HG02588 (cell line): ENCODE data around the gene MAST2.
"Not testable (repeated sequence)": the region's sequence is repeated elsewhere in the genome, so short reads cannot be mapped to it uniquely, and the experiment has no call there.

Experiments used
- ATAC-seq: cut with Tn5 transposase; IDR thresholded peaks from one replicate; pipeline ENCODE4 v1.9.1; 2021; ENCODE audit warnings: mild to moderate bottlenecking, moderate library complexity; ENCODE audit not compliant: unreplicated experiment

MAST2 gene

GRCh38 chr1:45891087-45891486 lies 87.7 kb downstream of the MAST2 start:
- no peak for ATAC-seq

- no peak for ATAC-seq
Observed at GRCh38 chr1:45892068-45892785, 88.8 kb downstream of the MAST2 start.

- no peak for ATAC-seq
Observed at GRCh38 chr1:45894331-45894730, 90.9 kb downstream of the MAST2 start.

DNA sequence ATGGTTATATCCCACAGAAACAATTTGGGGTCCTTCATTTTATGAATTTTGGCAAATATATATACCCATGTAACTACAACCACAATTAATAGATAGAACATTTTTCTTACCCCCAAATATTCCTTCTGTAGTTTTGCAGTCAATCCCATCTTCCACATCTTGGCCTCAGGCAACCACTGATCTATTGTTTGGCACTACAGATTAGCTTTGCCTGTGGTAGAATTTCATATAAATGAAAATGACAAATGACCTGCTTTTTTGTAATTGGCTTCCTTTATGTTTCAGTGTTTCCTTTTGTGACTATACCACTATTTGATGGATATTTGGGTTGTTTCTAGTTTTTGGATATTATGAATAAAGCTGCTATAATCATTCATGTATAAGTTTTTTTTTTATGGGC lies 91.5 kb downstream of the MAST2 start:
- ATAC-seq = no peak

DNA sequence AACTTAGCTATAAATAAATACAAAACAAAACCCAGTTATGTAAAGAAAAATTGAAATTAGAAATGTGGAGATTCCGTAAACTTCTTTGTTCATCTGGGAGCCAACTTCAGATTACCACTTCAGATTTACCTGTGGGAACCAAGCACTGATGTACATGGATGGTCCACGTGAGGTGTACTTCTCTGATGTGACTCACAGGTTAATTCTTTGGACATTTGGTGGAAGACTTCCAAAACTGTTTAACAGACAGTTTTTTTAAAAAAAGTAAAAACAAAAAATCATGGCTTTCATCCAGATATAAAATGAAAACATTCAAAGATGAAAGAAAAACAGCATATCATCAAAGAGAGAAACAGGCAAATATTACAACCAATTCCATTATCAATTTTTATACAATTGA lies 92.0 kb downstream of the MAST2 start:
- no peak for ATAC-seq

GRCh38 chr1:45906883-45907282 lies 103.5 kb downstream of the MAST2 start:
- ATAC-seq = no peak

DNA sequence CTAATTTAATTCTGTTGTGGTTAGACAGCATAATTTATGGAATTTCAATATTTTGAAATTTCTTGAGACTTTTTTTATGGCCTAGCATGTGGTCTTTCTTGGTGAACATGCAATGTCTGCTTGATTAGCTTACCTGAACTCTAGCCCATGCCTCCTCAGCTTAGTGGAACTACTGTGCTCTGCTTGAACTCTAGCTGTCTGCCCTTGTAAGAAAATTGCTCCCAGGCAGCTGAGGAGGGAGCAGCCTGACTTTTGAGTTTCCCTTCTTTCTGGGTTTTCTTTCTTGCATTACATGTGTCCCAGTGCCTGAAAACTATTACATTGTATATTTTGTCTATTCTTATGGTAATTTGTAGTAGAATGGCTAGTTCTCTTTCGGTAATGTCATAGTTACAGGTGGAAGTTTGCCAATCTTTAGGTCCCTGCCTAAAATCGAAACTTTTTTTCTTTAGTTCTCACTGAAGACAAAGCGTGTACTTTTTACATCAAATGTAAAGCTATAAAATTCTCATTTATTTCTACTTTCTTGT lies 105.3 kb downstream of the MAST2 start:
- no peak for ATAC-seq

DNA sequence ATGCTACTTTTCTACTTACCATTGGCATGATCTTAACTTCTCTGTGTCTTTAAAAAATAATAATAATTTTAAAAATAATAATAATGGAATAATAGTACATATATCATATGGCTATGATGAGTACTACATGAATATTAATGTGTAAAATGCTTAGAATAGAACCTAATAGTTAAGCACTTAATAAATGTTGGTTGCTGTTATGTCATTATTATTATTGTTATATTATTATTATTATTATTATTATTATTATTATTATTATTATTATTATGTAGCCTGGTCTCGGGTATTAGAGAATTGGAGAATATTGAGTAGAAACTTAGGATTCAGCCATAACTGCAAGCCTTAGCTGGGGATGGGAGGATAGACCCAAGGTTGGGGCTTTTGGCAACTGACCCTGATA lies 108.2 kb downstream of the MAST2 start:
- no peak for ATAC-seq

GRCh38 chr1:45913183-45913683 lies 109.8 kb downstream of the MAST2 start:
- ATAC-seq = no peak

- no peak for ATAC-seq
Observed at GRCh38 chr1:45913731-45914501, 110.5 kb downstream of the MAST2 start.

GRCh38 chr1:45914836-45915235 lies 111.4 kb downstream of the MAST2 start:
- no peak for ATAC-seq

GRCh38 chr1:45922374-45922773 lies 119.0 kb downstream of the MAST2 start:
- no peak for ATAC-seq

DNA sequence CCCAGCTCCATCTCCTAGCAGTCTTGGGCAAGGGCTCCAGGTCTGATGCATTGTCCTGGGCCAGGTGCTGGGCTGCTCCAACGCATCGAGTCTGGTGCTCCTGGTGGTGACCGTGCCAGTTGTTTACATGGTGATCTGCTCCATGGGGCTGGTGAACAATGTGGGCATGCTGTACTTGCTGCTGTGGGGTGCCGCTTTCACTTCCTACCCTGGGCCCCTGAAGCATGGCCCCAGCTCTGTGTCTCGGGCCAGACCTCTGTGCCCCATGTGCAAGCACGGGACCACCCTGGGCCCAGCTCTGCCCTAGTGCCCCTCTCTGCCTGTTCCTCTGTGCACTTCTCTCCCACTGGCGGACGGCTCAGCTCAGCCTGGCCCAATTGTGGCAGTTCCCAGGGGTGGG lies 119.4 kb downstream of the MAST2 start:
- ATAC-seq = no peak

DNA sequence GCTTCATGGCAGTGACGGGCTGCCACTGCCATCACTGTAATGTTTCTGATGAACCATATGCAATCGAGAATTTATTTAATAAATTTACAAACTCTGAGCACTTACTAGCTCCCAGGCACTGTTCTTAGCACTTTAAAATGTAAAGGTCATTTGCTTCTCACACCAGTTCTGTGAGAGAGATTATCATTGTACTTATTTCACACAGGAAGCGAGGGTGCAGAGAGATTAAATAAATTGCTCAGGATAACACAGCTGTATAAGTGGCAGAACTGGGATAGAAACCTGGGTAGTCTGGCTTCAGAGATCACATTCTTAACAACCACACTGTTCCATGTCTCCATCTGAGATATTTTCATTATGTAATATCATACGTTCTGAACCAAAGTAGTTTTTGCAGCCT lies 119.9 kb downstream of the MAST2 start:
- ATAC-seq = no peak

DNA sequence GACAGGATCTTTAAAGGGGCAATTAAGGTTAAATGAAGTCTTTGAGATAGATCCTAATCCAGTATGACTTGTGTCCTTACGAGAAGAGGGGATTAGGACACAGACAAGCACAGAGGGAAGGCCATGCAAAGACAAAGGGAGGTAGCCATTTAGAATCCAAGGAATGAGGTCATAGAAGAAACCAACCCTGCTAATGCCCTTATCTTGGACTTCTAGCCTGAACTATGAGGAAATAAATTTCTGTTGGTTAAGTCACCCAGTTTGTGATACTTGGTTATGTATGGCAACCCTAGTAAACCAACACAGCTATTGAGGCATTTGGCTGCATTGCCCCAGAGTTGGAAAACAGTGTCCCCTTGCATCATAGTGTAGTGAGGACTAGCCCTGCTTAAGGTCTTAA lies 121.3 kb downstream of the MAST2 start:
- ATAC-seq = no peak

DNA sequence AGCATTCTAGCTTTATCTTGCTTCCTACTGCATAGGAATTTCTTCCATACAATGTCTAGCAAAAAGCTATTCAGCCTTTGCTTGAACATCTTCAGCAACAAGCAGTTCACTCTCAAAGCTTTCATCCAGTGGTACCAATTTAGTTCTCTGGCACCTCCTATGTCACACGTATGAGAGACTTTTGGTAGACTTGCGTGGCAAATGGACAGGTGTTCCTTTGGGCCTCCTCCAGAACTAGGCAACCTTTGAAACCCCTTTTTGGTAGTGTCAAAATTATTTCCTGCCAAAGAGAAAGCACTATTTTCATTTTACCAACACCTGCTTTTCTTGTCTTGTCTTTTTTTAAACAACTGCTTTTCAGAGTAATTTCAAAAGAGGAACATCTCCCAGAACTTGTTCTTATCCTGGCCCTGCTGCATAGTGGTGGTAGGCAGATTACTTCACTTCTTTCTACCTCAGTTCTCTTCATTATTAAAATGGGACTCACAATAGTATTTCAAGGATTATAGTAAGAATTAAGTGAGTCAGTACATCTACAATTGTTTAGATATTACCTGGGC lies 122.4 kb downstream of the MAST2 start:
- ATAC-seq = no peak

GRCh38 chr1:45926330-45926729 lies 122.9 kb downstream of the MAST2 start:
- no peak for ATAC-seq

DNA sequence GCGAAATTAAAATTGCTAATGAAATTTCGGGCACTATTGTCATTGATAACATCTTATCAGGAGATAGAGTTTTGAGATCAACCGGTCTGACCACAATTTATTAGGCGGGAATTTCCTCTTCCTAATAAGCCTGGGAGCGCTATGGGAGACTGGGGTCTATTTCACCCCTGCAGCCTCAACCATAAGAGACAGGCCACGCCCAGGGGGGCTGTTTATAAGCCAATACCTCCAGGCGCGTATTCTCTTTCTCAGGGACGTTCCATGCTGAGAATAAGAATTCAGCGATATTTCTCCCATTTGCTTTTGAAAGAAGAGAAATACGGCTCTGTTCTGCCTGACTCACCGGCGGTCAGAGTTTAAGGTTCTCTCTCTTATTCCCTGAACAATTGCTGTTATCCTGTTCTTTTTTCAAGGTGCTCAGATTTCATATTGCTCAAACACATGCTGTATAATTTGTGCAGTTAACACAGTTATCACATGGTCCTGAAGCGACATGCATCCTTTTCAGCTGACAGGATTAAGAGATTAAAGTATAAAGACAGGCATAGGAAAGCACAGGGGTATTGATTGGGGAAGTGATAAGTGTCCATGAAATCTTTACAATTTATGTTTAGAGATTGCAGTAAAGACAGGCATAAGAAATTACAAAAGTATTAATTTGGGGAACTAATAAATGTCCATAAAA lies 124.0 kb downstream of the MAST2 start:
- not testable (repeated sequence) for ATAC-seq

DNA sequence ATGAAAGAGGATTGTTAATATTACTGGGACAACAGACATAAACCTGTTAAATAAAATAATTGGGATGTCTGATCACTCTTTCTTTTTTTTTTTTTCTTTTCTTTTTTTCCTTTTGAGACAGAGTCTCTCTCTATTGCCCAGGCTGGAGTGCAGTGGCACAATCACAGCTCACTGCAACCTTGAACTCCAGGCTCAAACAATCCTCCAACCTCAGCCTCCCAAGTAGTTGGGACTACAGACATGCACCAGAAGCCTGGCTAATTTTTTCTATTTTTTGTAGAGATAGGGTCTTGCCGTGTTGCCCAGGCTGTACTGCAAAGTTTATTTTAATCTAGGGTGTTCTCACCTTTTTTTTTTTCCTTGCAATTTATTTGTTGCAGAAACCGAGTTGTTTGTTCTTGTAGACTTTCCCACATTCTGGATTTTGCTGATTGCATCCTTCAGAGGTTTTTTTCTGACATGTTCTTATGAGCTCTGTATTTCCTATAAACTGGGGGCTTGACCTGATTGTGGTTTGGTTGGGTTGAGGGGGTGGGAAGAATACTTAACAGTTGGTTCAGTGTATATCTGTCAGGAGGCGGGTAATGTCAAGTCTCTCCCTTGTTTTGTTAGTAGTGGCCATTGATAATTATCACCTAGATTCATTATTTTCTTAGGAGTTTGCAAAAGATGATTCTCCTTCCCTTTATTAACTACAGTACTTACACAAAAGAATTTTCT lies 125.2 kb downstream of the MAST2 start:
- no peak for ATAC-seq

- no peak for ATAC-seq
Observed at GRCh38 chr1:45929257-45929687, 125.9 kb downstream of the MAST2 start.
